WERI-Rb-1 (cell line): ENCODE results near the gene PRPF40A.

Source experiments
- DNase-seq: peaks from one replicate; pipeline ENCODE4 v3.0.0-alpha.2; 2020
- H3K27ac ChIP-seq: fragments of 250-450 bp; sonication (Bioruptor Pico); 2 replicates; pipeline ENCODE4 v1.5.1; 2020; ENCODE audit warnings: mild to moderate bottlenecking, moderate library complexity
- H3K27me3 ChIP-seq: fragments of 250-450 bp; sonication (Bioruptor Pico); 2 replicates; pipeline ENCODE4 v1.5.1; 2021; ENCODE audit warnings: mild to moderate bottlenecking, low read depth, moderate library complexity; ENCODE audit not compliant: insufficient read depth, severe bottlenecking
- H3K36me3 ChIP-seq: fragments of 250-450 bp; sonication (Bioruptor Pico); 2 replicates; pipeline ENCODE4 v1.5.1; 2020; ENCODE audit warnings: mild to moderate bottlenecking, moderate library complexity
- H3K4me3 ChIP-seq: 2 replicates; pipeline ENCODE4 v1.5.1; 2011; ENCODE audit warnings: low read depth, mild to moderate bottlenecking, control low read depth, low read length
- H3K9me3 ChIP-seq: fragments of 250-450 bp; sonication (Bioruptor Pico); 2 replicates; pipeline ENCODE4 v1.5.1; 2021; ENCODE audit warnings: mild to moderate bottlenecking, moderate library complexity; ENCODE audit not compliant: severe bottlenecking
- TF ChIP-seq, protein P1 (sequence below): IDR thresholded peaks from 2 replicates; pipeline ENCODE4 v1.5.1; 2011; ENCODE audit warnings: low read depth, mild to moderate bottlenecking, control low read depth, inconsistent platforms, low read length

Gene PRPF40A

DNA sequence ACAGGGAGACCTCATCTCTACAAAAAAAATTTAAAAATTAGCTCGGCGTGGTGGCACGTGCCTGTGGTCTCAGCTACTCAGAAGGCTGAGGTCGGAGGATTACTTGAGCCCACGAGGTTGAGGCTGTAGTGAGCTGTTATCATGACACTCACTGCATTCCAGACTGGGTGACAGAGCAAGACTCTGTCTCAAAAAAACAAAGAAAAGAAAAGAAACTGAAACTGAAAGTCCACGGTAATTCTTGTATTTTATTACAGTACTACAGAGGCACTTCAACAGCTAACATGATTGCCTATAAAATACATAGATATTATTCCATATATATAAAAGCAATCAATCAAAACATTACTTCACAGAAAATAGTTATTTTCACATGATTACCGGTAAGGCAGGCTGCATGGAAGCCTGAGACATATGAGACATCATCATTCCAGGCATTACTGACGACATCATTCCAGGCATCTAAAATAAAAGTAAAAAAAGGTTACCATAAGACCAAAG lies 23.1 kb downstream of the PRPF40A start:
- H3K4me3 ChIP-seq, result no peak overlapping the region
- TF ChIP-seq, protein P1, sequence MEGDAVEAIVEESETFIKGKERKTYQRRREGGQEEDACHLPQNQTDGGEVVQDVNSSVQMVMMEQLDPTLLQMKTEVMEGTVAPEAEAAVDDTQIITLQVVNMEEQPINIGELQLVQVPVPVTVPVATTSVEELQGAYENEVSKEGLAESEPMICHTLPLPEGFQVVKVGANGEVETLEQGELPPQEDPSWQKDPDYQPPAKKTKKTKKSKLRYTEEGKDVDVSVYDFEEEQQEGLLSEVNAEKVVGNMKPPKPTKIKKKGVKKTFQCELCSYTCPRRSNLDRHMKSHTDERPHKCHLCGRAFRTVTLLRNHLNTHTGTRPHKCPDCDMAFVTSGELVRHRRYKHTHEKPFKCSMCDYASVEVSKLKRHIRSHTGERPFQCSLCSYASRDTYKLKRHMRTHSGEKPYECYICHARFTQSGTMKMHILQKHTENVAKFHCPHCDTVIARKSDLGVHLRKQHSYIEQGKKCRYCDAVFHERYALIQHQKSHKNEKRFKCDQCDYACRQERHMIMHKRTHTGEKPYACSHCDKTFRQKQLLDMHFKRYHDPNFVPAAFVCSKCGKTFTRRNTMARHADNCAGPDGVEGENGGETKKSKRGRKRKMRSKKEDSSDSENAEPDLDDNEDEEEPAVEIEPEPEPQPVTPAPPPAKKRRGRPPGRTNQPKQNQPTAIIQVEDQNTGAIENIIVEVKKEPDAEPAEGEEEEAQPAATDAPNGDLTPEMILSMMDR, result no peak
- H3K27ac ChIP-seq, result no peak overlapping the region
- no peak for DNase-seq
- peaks cover 28% of the 10 kb centered on the region for H3K36me3 ChIP-seq
- H3K27me3 ChIP-seq, result no peaks in the 10 kb centered on the region
- H3K9me3 ChIP-seq, result no peaks in the 10 kb centered on the region

DNA sequence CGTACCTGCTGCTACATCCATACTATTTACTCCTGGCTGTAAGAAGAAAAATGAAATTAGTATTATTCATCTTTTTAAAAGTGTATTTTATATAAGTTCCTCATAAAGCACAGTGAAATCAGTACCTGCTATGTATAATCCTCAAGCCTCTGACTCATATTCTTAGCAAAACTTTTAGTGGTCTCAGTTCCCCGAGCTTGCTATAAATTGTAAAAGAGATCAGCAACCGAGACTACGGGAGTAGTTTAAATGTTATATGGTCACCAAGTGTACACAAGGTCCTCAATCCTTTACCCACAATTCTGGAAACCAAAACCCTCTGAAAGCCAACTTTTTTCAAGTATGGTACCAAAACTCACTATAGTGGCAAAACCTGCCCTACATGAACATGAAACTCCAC lies 24.2 kb downstream of the PRPF40A start:
- no peak for DNase-seq
- H3K36me3 ChIP-seq, result peaks cover 35% of the 10 kb centered on the region
- H3K4me3 ChIP-seq, result no peak overlapping the region
- no peaks in the 10 kb centered on the region for H3K27me3 ChIP-seq
- TF ChIP-seq, protein P1, result no peak
- no peaks in the 10 kb centered on the region for H3K9me3 ChIP-seq
- H3K27ac ChIP-seq, result no peak overlapping the region

DNA sequence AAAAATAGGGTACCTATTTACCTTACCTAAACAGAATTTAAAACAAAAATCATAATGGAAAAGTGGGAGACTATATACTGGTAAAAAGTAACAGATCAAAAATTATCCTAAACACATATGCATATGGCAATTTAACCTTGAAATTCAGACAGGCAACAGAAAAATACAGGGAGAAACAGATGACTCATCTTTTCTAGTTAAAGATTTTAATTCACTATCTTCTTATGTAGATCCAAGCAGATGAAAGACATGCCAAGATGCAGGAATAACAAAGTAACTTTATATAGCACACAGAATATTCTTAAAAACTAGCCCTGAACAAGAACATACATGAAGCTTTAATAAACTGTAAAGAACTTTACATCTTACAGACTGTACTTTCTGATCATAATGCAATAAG lies 30.9 kb downstream of the PRPF40A start:
- no peak overlapping the region for H3K4me3 ChIP-seq
- no peaks in the 10 kb centered on the region for H3K27me3 ChIP-seq
- H3K27ac ChIP-seq, result no peak overlapping the region
- peaks cover 20% of the 10 kb centered on the region for H3K36me3 ChIP-seq
- DNase-seq, result no peak
- TF ChIP-seq, protein P1, result no peak
- no peaks in the 10 kb centered on the region for H3K9me3 ChIP-seq

DNA sequence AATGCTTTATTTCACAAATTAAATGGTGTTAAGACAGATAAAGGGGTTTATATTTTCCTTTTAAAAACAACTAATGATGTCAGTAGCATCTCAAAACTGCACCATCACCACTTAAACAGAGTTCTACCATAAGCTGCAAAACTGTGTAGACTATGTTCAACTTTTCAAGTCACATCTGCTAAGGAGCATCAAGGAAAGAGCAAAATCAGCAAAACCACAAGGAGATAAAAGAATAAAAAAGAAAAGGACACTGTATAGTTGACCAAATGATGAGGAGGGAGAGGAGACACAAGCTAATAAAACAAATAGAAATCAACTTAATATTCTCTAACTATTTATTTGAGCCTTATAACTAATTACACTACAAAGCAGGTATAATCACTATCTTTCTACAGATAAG lies 33.9 kb downstream of the PRPF40A start:
- Histone ChIP-seq H3K4me3 (no peak overlapping the region), H3K27ac (no peak overlapping the region), H3K27me3 (no peaks in the 10 kb centered on the region), H3K36me3 (peaks cover 41% of the 10 kb centered on the region), H3K9me3 (no peaks in the 10 kb centered on the region)
- DNase-seq, result no peak
- TF ChIP-seq, protein P1, result no peak

DNA sequence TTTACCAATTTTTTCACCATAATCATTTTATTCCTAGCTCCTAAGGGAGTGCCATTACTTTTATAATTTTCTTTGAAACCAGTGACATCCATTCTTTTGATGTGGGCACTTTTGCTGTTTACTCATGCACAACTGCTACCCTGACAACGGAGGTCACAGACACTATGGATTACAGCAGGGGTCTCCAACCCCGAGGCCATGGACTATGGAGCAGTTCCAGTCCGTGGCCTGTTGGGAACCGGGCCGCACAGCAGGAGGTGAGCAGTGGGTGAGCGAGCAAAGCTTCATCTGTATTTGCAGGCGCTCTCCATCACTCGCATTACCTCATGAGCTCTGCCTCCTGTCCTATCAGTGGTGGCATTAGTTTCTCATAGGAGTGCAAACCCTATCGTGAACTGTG lies 34.6 kb downstream of the PRPF40A start:
- DNase-seq, result no peak
- Histone ChIP-seq H3K4me3 (no peak overlapping the region), H3K9me3 (no peaks in the 10 kb centered on the region), H3K36me3 (peaks cover 42% of the 10 kb centered on the region), H3K27ac (no peak overlapping the region), H3K27me3 (no peaks in the 10 kb centered on the region)
- TF ChIP-seq, protein P1, result no peak

DNA sequence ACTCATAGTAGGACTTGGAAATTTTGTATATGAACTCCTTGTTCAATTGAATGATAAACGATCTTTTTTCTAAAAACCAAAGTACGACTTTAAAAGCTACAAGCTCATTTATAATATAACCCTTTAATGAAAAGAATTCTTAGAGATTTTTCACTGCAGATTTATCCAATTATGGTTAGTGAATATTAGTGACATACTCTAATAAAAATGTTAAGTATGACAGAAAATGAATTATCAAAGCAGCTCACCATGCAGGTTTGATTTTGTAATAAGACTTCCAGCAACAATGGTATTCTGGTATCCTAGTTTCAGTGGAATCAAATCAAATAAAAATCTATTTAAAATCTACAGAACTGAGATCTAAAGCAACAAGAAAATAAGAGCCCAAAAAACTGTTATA lies 38.5 kb downstream of the PRPF40A start:
- H3K9me3 ChIP-seq, result no peaks in the 10 kb centered on the region
- DNase-seq, result no peak
- peaks cover 71% of the 10 kb centered on the region for H3K36me3 ChIP-seq
- no peak overlapping the region for H3K27ac ChIP-seq
- no peaks in the 10 kb centered on the region for H3K27me3 ChIP-seq
- no peak overlapping the region for H3K4me3 ChIP-seq
- TF ChIP-seq, protein P1, result no peak
